Hippocampal formation (tissue), 2 donors: Measurements from ENCODE around the gene ANKRD40CL.

Experiments
- DNase-seq, 2 donors: peaks; one replicate each; lab custom pipeline; 2025; lab: John Stamatoyannopoulos, UW

Gene ANKRD40CL

GRCh38 chr17:50712641-50713040 is 54.7 kb downstream of the ANKRD40CL start:
- DNase-seq = no peak
